MCF 10A (cell line): ENCODE measurements around the gene SAPCD1. TPM values are rescaled to one million over a fixed set of nuclear protein-coding genes. Genes with fewer than 3 reads are reported as not detected.

Experiments used
- BruUV-seq: library from RNA; stranded (reverse); fragments of 400-500 nt; replicated peaks from 2 replicates; lab custom pipeline; 2021; lab: Mats Ljungman, UMichigan
- CTCF ChIA-PET: fragments of 300-600 bp; sonication (Branson Sonifier 250); formaldehyde crosslinking; extraction: SDS; loops from one replicate; lab custom pipeline; 2021; ENCODE audit warnings: antibody characterized with exemption, inconsistent platforms; lab: Yijun Ruan, JAX
- POLR2A ChIA-PET: fragments of 300-600, 350-650 bp; sonication (Branson Sonifier 250); formaldehyde crosslinking; extraction: SDS; loops from one replicate; lab custom pipeline; 2020; ENCODE audit warnings: antibody characterized with exemption, inconsistent platforms; lab: Yijun Ruan, JAX
- DNase-seq: peaks from one replicate; pipeline ENCODE4 v3.0.0-alpha.2; 2018; ENCODE audit not compliant: unreplicated experiment
- H3K27ac Mint-ChIP-seq: one replicate; pipeline ENCODE4 v1.8.0; 2022; ENCODE audit warnings: mild to moderate bottlenecking, low read depth, mixed read lengths; ENCODE audit not compliant: unreplicated experiment
- H3K27me3 Mint-ChIP-seq: one replicate; pipeline ENCODE4 v1.8.0; 2022; ENCODE audit warnings: mixed read lengths; ENCODE audit not compliant: insufficient read depth, unreplicated experiment
- H3K36me3 Mint-ChIP-seq: one replicate; pipeline ENCODE4 v1.8.0; 2022; ENCODE audit warnings: mild to moderate bottlenecking, moderate library complexity, mixed read lengths; ENCODE audit not compliant: insufficient read depth, unreplicated experiment
- H3K4me1 Mint-ChIP-seq: one replicate; pipeline ENCODE4 v1.8.0; 2022; ENCODE audit warnings: mixed read lengths; ENCODE audit not compliant: insufficient read depth, unreplicated experiment
- H3K4me3 Mint-ChIP-seq: one replicate; pipeline ENCODE4 v1.8.0; 2022; ENCODE audit warnings: mild to moderate bottlenecking, moderate library complexity, mixed read lengths; ENCODE audit not compliant: unreplicated experiment
- H3K9me3 Mint-ChIP-seq: one replicate; pipeline ENCODE4 v1.8.0; 2022; ENCODE audit warnings: mixed read lengths; ENCODE audit not compliant: unreplicated experiment
- intact Hi-C: fragments of 100-400 bp; cut with micrococcal nuclease; formaldehyde crosslinking; loops from 2 replicates; pipeline ENCODE4 v1.14.1; 2022
- total RNA-seq: library from RNA; stranded (reverse); gene quantifications from 2 replicates; pipeline ENCODE4 v1.2.3, GENCODE V29; 2022
- TF ChIP-seq, protein P1 (sequence below): fragments of 200-600 bp; IDR thresholded peaks from one replicate; pipeline ENCODE4 v1.8.0; 2022; ENCODE audit warnings: antibody characterized with exemption, mild to moderate bottlenecking; ENCODE audit not compliant: unreplicated experiment

The SAPCD1 gene
- total RNA-seq, 1 experiment from 2014 or later = 5.1 TPM

DNA sequence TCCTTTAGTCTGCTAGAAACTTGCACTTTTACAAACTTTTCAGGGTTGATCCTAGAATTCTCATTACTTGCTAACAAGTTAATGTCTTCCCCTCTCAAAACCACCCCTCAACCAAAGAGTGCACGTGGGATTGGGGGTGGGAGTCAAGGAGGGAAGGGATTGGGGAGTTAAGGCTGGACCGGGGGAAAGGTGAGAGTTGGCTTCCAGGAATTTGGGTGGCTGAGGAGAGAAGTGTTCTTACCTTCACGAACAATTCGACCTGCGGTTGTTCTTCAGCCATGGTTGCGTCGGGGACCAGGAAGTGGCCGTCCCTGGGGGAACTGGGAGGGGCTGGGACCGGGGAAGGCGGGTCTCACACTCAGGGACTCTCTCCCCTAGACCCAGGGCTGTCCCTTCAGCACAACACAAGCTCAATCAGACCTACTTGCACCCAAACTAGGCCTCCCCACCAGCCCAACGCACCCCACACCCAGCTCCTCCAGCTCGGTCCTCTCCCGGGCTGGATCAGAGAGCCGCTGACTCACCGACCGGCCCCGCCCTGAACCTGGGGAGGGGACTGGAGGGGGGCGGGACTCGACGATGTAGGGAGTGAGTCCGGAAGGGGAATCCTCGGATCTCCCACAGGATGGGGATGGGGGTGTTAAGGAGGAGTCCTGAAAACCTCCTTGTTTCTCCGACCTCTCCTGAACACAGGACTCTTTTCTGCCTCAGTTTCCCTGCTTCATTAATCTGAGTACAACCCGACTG is 26.3 kb upstream of the SAPCD1 start, which contains the start of gene CLIC1:
CLIC1 (minus strand) TSS at position 510 of the 747 bp plus-strand sequence; CDS start at position 280, 230 bp downstream.
- Mint-ChIP-seq H3K4me1 (peaks cover 40% of the 10 kb centered on the region), H3K9me3 (no peaks in the 10 kb centered on the region), H3K4me3 (peak within 1 kb of the TSS; percentile 95), H3K27ac (peak within 1 kb of the TSS; percentile 81), H3K27me3 (no peaks in the 10 kb centered on the region), H3K36me3 (peaks cover 32% of the 10 kb centered on the region)
- TF ChIP-seq, protein P1, sequence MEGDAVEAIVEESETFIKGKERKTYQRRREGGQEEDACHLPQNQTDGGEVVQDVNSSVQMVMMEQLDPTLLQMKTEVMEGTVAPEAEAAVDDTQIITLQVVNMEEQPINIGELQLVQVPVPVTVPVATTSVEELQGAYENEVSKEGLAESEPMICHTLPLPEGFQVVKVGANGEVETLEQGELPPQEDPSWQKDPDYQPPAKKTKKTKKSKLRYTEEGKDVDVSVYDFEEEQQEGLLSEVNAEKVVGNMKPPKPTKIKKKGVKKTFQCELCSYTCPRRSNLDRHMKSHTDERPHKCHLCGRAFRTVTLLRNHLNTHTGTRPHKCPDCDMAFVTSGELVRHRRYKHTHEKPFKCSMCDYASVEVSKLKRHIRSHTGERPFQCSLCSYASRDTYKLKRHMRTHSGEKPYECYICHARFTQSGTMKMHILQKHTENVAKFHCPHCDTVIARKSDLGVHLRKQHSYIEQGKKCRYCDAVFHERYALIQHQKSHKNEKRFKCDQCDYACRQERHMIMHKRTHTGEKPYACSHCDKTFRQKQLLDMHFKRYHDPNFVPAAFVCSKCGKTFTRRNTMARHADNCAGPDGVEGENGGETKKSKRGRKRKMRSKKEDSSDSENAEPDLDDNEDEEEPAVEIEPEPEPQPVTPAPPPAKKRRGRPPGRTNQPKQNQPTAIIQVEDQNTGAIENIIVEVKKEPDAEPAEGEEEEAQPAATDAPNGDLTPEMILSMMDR = no peak
- ChIA-PET POLR2A (interaction anchor here (0.6 to 11.8 kb wide), 29 partner anchors 9 to 235 kb away, joined by 3 to 95 read pairs (median 6); partner anchors contain the start of genes ABHD16A, BAG6, C6orf47 and CSNK2B), CTCF (interaction anchor here (0.6 to 1.7 kb wide), 8 partner anchors 21 to 115 kb away, joined by 3 to 6 read pairs (median 4); partner anchors contain the start of gene HSPA1B)
- intact Hi-C loops = no loop called here
- BruUV-seq = TSS peak; percentile 75
- peak; percentile 87 for DNase-seq

DNA sequence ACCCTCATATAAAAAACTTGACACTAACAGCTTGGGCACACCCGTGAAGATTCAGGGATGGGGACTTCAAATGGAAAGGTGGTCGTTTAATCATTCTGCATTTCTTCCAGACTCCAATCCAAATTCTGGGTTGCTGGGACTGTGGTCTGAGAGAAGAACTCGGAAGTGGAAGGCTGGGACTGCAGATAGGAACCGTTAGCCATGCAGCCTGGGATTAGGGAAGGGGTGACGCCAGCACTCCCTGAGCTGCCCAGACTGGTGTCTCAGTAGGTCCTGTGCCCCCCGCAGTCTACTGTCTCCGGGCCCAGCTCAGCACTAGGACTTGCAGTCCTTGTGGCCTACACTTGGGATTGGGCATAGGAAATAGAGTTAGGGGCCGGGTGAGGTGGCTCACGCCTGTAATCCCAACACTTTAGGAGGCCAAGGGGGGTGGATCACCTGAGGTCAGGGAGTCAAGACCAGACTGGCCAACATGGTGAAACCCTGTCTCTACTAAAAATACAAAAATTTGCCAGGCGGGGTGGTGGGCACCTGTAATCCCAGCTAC is 25.6 kb upstream of the SAPCD1 start:
- peaks cover 26% of the 10 kb centered on the region for H3K36me3 Mint-ChIP-seq

DNA sequence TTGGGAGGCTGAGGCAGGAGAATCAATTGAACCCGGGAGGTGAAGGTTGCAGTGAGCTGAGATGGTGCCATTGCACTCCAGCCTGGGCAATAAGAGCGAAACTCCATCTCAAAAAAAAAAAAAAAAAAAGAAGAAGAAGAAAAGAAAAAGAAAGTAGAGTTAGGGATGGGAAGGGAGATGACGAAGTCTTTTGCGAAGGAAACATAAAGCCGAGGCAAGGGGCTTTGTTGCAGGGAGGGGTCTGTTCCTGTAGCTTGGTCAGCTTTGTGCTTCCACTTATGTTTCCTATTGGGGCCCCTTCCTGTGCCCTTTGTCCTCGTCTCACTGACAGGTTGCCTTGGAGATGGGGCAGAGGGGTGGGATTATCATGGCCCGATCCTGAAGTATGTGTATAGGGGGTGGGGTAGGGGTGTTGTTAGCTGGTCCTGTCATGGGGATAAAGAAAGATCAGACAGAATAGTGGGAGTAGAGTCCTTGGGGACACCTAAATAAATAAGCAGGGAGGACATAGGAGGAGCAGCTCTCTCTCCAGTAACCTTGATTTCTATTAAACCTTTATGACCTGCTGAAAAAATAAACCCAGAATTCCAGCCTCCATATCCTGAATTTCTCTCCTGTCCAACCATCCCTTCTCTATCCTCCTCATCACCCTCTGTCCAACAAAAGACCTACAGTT is 25.0 kb upstream of the SAPCD1 start:
- ChIA-PET CTCF (interaction anchor here (0.6 to 1.7 kb wide), 5 partner anchors 32 to 102 kb away, joined by 3 to 5 read pairs (median 4); partner anchors contain the start of genes HSPA1A and HSPA1L), POLR2A (interaction anchor here (1.0 to 11.8 kb wide), 12 partner anchors 12 to 96 kb away, joined by 3 to 95 read pairs (median 15); partner anchors contain the start of genes ABHD16A, CSNK2B, GPANK1 and HSPA1A)
- TF ChIP-seq, protein P1 = no peak
- BruUV-seq = no TSS peak
- H3K9me3 Mint-ChIP-seq = no peaks in the 10 kb centered on the region
- intact Hi-C loops = no loop called here
- no peaks in the 10 kb centered on the region for H3K27me3 Mint-ChIP-seq
- peaks cover 40% of the 10 kb centered on the region for H3K4me1 Mint-ChIP-seq
- peak overlapping the region; percentile 81 for H3K27ac Mint-ChIP-seq
- peaks cover 20% of the 10 kb centered on the region for H3K36me3 Mint-ChIP-seq
- H3K4me3 Mint-ChIP-seq = peak overlapping the region; percentile 10
- no peak for DNase-seq

More for the DNA sequence above, 25.6 kb upstream of the SAPCD1 start:
- Mint-ChIP-seq H3K4me3 (peak overlapping the region; percentile 95), H3K27ac (peak overlapping the region; percentile 81), H3K4me1 (peaks cover 40% of the 10 kb centered on the region), H3K27me3 (no peaks in the 10 kb centered on the region), H3K9me3 (no peaks in the 10 kb centered on the region)
- intact Hi-C loops = no loop called here
- DNase-seq = no peak
- BruUV-seq = no TSS peak
- ChIA-PET CTCF (interaction anchor here (0.6 to 1.7 kb wide), 8 partner anchors 20 to 102 kb away, joined by 3 to 5 read pairs (median 4); partner anchors contain the start of genes HSPA1A, HSPA1B and HSPA1L), POLR2A (interaction anchor here (0.9 to 11.8 kb wide), 23 partner anchors 10 to 195 kb away, joined by 3 to 95 read pairs (median 7); partner anchors contain the start of genes ABHD16A, BAG6, CSNK2B and DDX39B)
- TF ChIP-seq, protein P1 = no peak
